ENCODE data around the gene MEGF11.

MEGF11 gene

GRCh38 chr15:66165856-66166255 lies 87.7 kb downstream of the MEGF11 start:
- DNase-seq: no peak

GRCh38 chr15:66164788-66165187 lies 88.8 kb downstream of the MEGF11 start:
- peak; percentile 78 for DNase-seq

- DNase-seq: peak; percentile 24
These were observed 90.0 kb downstream of the MEGF11 start for GRCh38 chr15:66163553-66163952.

- DNase-seq: no peak
These were observed 91.3 kb downstream of the MEGF11 start for GRCh38 chr15:66162286-66162685.

GRCh38 chr15:66161575-66162118 lies 91.9 kb downstream of the MEGF11 start:
- DNase-seq: no peak

GRCh38 chr15:66161108-66161507 lies 92.4 kb downstream of the MEGF11 start:
- DNase-seq: no peak

- no peak for DNase-seq
These were observed 96.0 kb downstream of the MEGF11 start for GRCh38 chr15:66157507-66157906.

GRCh38 chr15:66156310-66156975 lies 97.1 kb downstream of the MEGF11 start:
- DNase-seq: no peak

GRCh38 chr15:66155065-66155464 lies 98.5 kb downstream of the MEGF11 start:
- DNase-seq: no peak

- DNase-seq: no peak
These were observed 99.0 kb downstream of the MEGF11 start for GRCh38 chr15:66154581-66154980.

GRCh38 chr15:66153549-66154415 lies 99.8 kb downstream of the MEGF11 start:
- no peak for DNase-seq

GRCh38 chr15:66152650-66153049 lies 100.9 kb downstream of the MEGF11 start:
- DNase-seq: no peak

GRCh38 chr15:66151809-66152208 lies 101.7 kb downstream of the MEGF11 start:
- peak; percentile 95 for DNase-seq

GRCh38 chr15:66149871-66150270 lies 103.7 kb downstream of the MEGF11 start:
- no peak for DNase-seq

- no peak for DNase-seq
These were observed 105.4 kb downstream of the MEGF11 start for GRCh38 chr15:66148187-66148586.

GRCh38 chr15:66147440-66147839 lies 106.1 kb downstream of the MEGF11 start:
- no peak for DNase-seq

- no peak for DNase-seq
These were observed 107.8 kb downstream of the MEGF11 start for GRCh38 chr15:66145726-66146182.

- no peak for DNase-seq
These were observed 108.4 kb downstream of the MEGF11 start for GRCh38 chr15:66144978-66145725.

- no peak for DNase-seq
These were observed 111.3 kb downstream of the MEGF11 start for GRCh38 chr15:66142285-66142684.

- no peak for DNase-seq
These were observed 113.9 kb downstream of the MEGF11 start for GRCh38 chr15:66139591-66140207.

GRCh38 chr15:66138892-66139590 lies 114.5 kb downstream of the MEGF11 start:
- no peak for DNase-seq
